T-helper 17 cell (primary cell): ENCODE data around the gene CDC42EP4. TPM values are rescaled to one million over a fixed set of nuclear protein-coding genes. Genes with fewer than 3 reads are reported as not detected.

Source experiments
- ATAC-seq: fragments of 150-1000 bp; cut with Tn5 transposase; 2 replicates; pipeline ENCODE4 v1.10.0; 2021; ENCODE audit warnings: mild to moderate bottlenecking, moderate library complexity
- DNase-seq, 3 donors: peaks; one replicate each; pipeline versions ENCODE4 v3.0.0 to v3.0.0-alpha.2; 2020 to 2021
- H3K9me3 ChIP-seq: one replicate; pipeline ENCODE4 v1.7.0; 2013; ENCODE audit warnings: low read length, mild to moderate bottlenecking; ENCODE audit not compliant: control insufficient read depth, poor library complexity, severe bottlenecking
- H3K27ac Mint-ChIP-seq: one replicate; pipeline ENCODE4 v1.8.0; 2022; ENCODE audit warnings: mild to moderate bottlenecking, moderate library complexity, mixed read lengths
- H3K27me3 Mint-ChIP-seq: one replicate; pipeline ENCODE4 v1.8.0; 2022; ENCODE audit warnings: mixed read lengths
- H3K36me3 Mint-ChIP-seq: one replicate; pipeline ENCODE4 v1.8.0; 2022; ENCODE audit warnings: low read depth, mixed read lengths
- H3K4me1 Mint-ChIP-seq: one replicate; pipeline ENCODE4 v1.8.0; 2022; ENCODE audit warnings: mild to moderate bottlenecking, mixed read lengths
- H3K4me3 Mint-ChIP-seq: one replicate; pipeline ENCODE4 v1.8.0; 2022; ENCODE audit warnings: mild to moderate bottlenecking, moderate library complexity, mixed read lengths
- total RNA-seq, 4 donors: library from RNA in 2 of 4; stranded (reverse) in 2 of 4; gene quantifications; one replicate each; pipeline ENCODE4 v1.2.3 and lab custom pipeline; 2022 to 2026

CDC42EP4 gene
- total RNA-seq (1 to 10 TPM; 4.0 to 4.1 TPM), total RNA-seq (lab: John Stamatoyannopoulos, UW) (2.1 to 6.4 reads per million in 2 donors)

GRCh38 chr17:73311781-73312641 is at the start of gene CDC42EP4:
Gene CDC42EP4, minus strand, starts transcription at chr17:73312001. Its CDS starts 25,501 bp downstream, at chr17:73286500.
- H3K27ac Mint-ChIP-seq, result peak within 1 kb of the TSS; percentile 34
- H3K27me3 Mint-ChIP-seq, result no peaks in the 10 kb centered on the region
- ATAC-seq, result peak; percentile 95
- peak within 1 kb of the TSS; percentile 90 for H3K4me3 Mint-ChIP-seq
- no peaks in the 10 kb centered on the region for H3K9me3 ChIP-seq
- peaks cover 9% of the 10 kb centered on the region for H3K4me1 Mint-ChIP-seq
- peak; percentile 74 to 81 (median 80) for DNase-seq
- no peaks in the 10 kb centered on the region for H3K36me3 Mint-ChIP-seq

- Mint-ChIP-seq H3K27me3 (peaks cover 10% of the 10 kb centered on the region), H3K36me3 (no peaks in the 10 kb centered on the region), H3K4me1 (no peaks in the 10 kb centered on the region), H3K4me3 (no peak overlapping the region), H3K27ac (no peak overlapping the region)
- no peak for ATAC-seq
- no peak for DNase-seq
- no peaks in the 10 kb centered on the region for H3K9me3 ChIP-seq
These were observed 49.4 kb upstream of the CDC42EP4 start for GRCh38 chr17:73360961-73361761.

GRCh38 chr17:73359987-73360410 is 48.2 kb upstream of the CDC42EP4 start:
- no peaks in the 10 kb centered on the region for H3K36me3 Mint-ChIP-seq
- ATAC-seq, result no peak
- no peak for DNase-seq
- peaks cover 2% of the 10 kb centered on the region for H3K27me3 Mint-ChIP-seq
- H3K9me3 ChIP-seq, result no peaks in the 10 kb centered on the region
- H3K27ac Mint-ChIP-seq, result no peak overlapping the region
- no peak overlapping the region for H3K4me3 Mint-ChIP-seq
- no peaks in the 10 kb centered on the region for H3K4me1 Mint-ChIP-seq

- H3K9me3 ChIP-seq, result no peaks in the 10 kb centered on the region
- no peak for ATAC-seq
- Mint-ChIP-seq H3K36me3 (no peaks in the 10 kb centered on the region), H3K4me3 (no peak overlapping the region), H3K27ac (no peak overlapping the region), H3K4me1 (no peaks in the 10 kb centered on the region), H3K27me3 (no peaks in the 10 kb centered on the region)
- DNase-seq, result no peak
These were observed 47.6 kb upstream of the CDC42EP4 start for GRCh38 chr17:73359352-73359751.

GRCh38 chr17:73358668-73359067 is 46.9 kb upstream of the CDC42EP4 start:
- H3K9me3 ChIP-seq, result no peaks in the 10 kb centered on the region
- H3K27me3 Mint-ChIP-seq, result no peaks in the 10 kb centered on the region
- no peaks in the 10 kb centered on the region for H3K36me3 Mint-ChIP-seq
- DNase-seq (no peak), ATAC-seq (no peak)
- no peak overlapping the region for H3K27ac Mint-ChIP-seq
- H3K4me1 Mint-ChIP-seq, result no peaks in the 10 kb centered on the region
- no peak overlapping the region for H3K4me3 Mint-ChIP-seq

- no peak for ATAC-seq
- Mint-ChIP-seq H3K27ac (no peak overlapping the region), H3K36me3 (no peaks in the 10 kb centered on the region), H3K4me3 (no peak overlapping the region), H3K27me3 (no peaks in the 10 kb centered on the region), H3K4me1 (no peaks in the 10 kb centered on the region)
- no peaks in the 10 kb centered on the region for H3K9me3 ChIP-seq
- DNase-seq, result no peak
These were observed 46.2 kb upstream of the CDC42EP4 start for GRCh38 chr17:73357981-73358380.

- no peaks in the 10 kb centered on the region for H3K9me3 ChIP-seq
- no peak overlapping the region for H3K4me3 Mint-ChIP-seq
- no peaks in the 10 kb centered on the region for H3K36me3 Mint-ChIP-seq
- DNase-seq (no peak), ATAC-seq (no peak)
- H3K4me1 Mint-ChIP-seq, result no peaks in the 10 kb centered on the region
- no peak overlapping the region for H3K27ac Mint-ChIP-seq
- no peaks in the 10 kb centered on the region for H3K27me3 Mint-ChIP-seq
These were observed 45.5 kb upstream of the CDC42EP4 start for GRCh38 chr17:73357318-73357717.

GRCh38 chr17:73356561-73357170 is 44.9 kb upstream of the CDC42EP4 start:
- H3K9me3 ChIP-seq, result no peaks in the 10 kb centered on the region
- DNase-seq, result no peak
- H3K27ac Mint-ChIP-seq, result no peak overlapping the region
- no peak for ATAC-seq
- no peak overlapping the region for H3K4me3 Mint-ChIP-seq
- no peaks in the 10 kb centered on the region for H3K36me3 Mint-ChIP-seq
- H3K4me1 Mint-ChIP-seq, result no peaks in the 10 kb centered on the region
- no peaks in the 10 kb centered on the region for H3K27me3 Mint-ChIP-seq

- Mint-ChIP-seq H3K27ac (no peak overlapping the region), H3K27me3 (no peaks in the 10 kb centered on the region), H3K4me3 (no peak overlapping the region), H3K4me1 (no peaks in the 10 kb centered on the region), H3K36me3 (no peaks in the 10 kb centered on the region)
- no peak for ATAC-seq
- DNase-seq, result no peak
- H3K9me3 ChIP-seq, result no peaks in the 10 kb centered on the region
These were observed 42.9 kb upstream of the CDC42EP4 start for GRCh38 chr17:73354423-73355284.

GRCh38 chr17:73352261-73352660 is 40.5 kb upstream of the CDC42EP4 start:
- H3K4me1 Mint-ChIP-seq, result no peaks in the 10 kb centered on the region
- no peaks in the 10 kb centered on the region for H3K9me3 ChIP-seq
- no peak overlapping the region for H3K4me3 Mint-ChIP-seq
- no peaks in the 10 kb centered on the region for H3K36me3 Mint-ChIP-seq
- no peak for DNase-seq
- H3K27me3 Mint-ChIP-seq, result no peaks in the 10 kb centered on the region
- no peak overlapping the region for H3K27ac Mint-ChIP-seq
- no peak for ATAC-seq

- ATAC-seq (no peak), DNase-seq (no peak)
- no peaks in the 10 kb centered on the region for H3K9me3 ChIP-seq
- no peaks in the 10 kb centered on the region for H3K27me3 Mint-ChIP-seq
- no peaks in the 10 kb centered on the region for H3K4me1 Mint-ChIP-seq
- no peak overlapping the region for H3K27ac Mint-ChIP-seq
- H3K4me3 Mint-ChIP-seq, result no peak overlapping the region
- H3K36me3 Mint-ChIP-seq, result no peaks in the 10 kb centered on the region
These were observed 40.0 kb upstream of the CDC42EP4 start for GRCh38 chr17:73351764-73352163.

GRCh38 chr17:73350864-73351263 is 39.1 kb upstream of the CDC42EP4 start:
- H3K9me3 ChIP-seq, result no peaks in the 10 kb centered on the region
- Mint-ChIP-seq H3K36me3 (no peaks in the 10 kb centered on the region), H3K4me1 (no peaks in the 10 kb centered on the region), H3K4me3 (no peak overlapping the region), H3K27ac (no peak overlapping the region), H3K27me3 (no peaks in the 10 kb centered on the region)
- DNase-seq, result no peak
- ATAC-seq, result no peak
